ENCODE results near the gene SEMA4C.
A peak's percentile ranks its signal among the peaks of the same experiment; 100 is the strongest.

SEMA4C gene

DNA sequence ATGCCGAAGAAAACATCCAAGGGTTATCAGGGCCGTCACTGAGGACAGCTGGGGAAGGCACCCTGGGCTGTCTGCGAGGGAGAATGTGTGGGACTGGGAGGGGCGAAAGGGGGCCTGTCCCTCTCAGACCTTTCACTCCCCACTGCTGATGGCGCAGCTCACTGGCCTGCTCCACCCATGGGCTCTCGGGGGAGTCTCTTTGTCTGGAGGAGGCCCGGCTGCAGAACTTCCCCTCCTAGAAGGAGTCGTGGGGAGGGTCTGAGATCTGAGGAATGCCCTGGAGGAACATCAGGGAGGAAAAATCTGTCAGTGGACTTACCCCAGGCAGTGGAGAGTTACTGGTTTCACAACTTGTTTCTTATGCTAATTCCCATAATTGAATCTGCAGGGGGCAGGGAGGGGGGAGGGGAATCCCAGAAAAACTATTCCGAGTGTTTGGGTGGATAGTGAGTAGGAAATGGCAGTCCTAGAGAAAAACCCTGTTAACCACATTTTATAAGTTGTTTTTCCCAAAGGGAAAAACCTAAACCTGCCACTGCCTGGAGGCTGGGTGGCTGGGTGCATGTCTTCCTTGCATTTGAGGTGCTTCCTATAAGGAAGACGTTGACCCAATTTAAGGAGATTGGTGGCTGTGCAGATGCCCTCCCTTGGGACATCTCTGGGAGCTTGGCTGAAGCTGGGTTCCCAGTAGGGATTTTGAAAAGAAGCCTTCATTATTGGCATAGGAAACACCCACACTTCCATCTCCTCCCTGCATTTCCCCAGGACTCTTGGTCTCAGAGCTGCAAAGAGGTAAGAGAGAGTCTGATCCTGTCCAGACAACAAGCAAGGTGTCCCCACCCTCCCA is 11.7 kb upstream of the SEMA4C start:
- DNase-seq (ENCODE audit: low read depth) = no peak

- DNase-seq (ENCODE audit: low read depth) = no peak
Measured at GRCh38 chr2:96880891-96881273, 11.0 kb upstream of the SEMA4C start.

GRCh38 chr2:96879545-96880040 is 9.7 kb upstream of the SEMA4C start:
- no peak for DNase-seq (ENCODE audit: low read depth)

- DNase-seq (ENCODE audit: low read depth) = no peak
Measured at GRCh38 chr2:96878796-96879544, 9.1 kb upstream of the SEMA4C start.

- DNase-seq (ENCODE audit: low read depth) = no peak
Measured at GRCh38 chr2:96878171-96878570, 8.3 kb upstream of the SEMA4C start.

- no peak for DNase-seq (ENCODE audit: low read depth)
Measured at GRCh38 chr2:96877631-96878092, 7.8 kb upstream of the SEMA4C start.

DNA sequence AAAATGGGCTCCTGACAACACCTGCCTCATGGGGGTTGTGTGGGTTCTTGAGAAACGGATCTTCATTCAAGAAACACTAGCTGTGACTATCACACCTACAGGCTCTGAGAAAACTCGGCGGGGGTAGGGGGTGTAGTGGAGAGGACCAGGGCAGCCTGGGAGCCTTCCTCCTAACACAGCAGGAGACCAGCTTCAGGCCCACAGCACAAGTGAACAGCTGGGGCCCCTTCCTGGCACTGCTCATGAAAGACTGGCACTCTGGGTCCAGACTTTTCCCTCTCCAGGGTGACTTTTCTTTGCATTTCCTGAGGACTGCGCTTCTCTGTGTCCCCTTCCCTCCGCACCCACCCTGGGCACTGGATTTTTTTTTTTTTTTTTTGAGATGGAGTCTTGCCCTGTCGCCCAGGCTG is 7.2 kb upstream of the SEMA4C start:
- DNase-seq (ENCODE audit: low read depth) = no peak

DNA sequence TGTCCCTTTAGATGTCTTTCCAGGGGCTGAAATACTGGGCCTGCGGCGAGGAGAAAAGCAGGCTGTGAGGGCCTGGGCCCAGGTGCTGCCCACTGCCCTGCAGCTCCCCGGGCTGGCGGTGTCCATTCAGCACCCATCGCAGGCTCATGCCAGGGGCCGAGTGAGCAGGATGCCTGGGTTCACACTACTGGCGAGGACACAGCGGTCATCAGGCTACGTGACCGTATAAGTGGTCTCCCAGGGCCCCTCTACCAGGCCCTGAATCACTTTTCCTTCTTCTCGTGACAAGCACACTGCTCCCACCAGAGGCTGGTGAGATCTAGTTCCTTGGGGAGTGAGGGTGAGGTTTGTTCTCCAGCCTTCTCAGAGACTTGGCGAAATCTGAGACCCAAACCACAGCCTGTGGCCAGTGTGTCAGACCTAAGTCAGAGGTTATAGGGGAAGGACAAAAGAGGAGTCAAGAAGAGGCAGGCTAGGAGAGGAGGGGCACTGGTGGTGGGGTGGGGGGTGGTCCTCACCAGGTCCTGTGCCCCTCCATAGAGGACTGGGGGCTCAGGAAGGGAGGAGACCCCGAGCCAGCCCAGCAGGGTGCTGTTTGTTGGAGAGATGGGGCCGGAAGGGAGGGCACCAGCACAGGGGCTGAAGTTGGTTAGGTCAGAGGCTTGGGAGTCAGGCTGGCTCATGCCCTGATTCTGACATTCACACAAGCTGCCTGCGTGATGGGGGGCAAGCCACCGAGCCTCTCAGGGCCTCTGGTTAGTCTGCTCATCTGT is 6.6 kb upstream of the SEMA4C start:
- no peak for DNase-seq (ENCODE audit: low read depth)

- no peak for DNase-seq (ENCODE audit: low read depth)
Measured at GRCh38 chr2:96875498-96876268, 5.8 kb upstream of the SEMA4C start.

DNA sequence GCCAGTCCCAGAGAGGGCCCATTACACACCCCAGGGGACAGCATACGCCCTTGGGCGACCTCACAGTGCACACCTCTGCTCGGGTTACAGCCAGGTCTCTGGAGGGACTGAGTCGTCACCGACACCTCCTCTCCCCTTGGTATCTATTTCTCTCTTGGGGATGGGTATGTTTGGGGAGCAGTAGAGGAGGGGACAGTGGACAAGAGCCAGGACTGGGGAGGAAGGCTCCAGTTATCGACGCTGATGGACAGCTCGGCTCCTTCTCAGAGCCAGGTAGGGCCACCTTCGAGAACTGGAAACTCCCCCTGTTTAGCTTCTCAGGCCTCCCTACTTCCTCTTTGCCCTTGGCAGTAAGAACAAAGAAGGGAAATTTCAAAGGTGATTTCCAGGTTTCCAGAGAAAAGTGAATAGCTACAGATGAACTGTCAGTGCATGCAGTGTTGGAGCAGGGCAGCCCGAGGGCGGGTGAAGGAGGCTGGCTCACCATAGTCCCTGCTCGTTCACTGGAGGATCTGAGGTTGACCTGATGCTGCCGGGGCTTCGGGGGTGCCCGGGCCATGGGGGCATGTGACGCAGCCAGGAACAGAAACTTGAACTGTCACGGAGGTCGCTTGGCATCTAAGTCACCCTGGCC is 4.4 kb upstream of the SEMA4C start:
- DNase-seq (ENCODE audit: low read depth) = no peak

DNA sequence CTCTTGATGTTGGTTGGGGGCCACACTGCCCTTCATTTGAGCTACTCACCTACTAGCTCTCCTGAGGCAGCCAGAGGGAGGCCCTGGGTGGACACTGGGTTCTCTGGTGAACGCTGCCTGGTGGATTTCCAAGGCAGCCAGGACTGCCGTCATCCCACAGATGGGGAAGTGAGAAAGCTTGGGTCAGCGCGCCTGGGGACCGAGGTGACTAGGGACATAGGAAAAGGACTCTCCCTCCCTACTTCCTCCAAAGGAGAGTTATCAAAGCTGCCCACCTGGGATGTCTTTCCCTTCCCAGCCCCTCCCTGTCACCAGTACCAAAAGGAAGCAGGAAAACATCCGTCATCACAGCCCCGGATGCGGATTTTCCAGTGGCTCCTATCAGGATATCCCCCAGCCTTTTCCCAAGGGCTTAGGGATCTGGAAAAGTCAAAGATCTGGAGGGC is 3.8 kb upstream of the SEMA4C start:
- DNase-seq (ENCODE audit: low read depth) = no peak

GRCh38 chr2:96872591-96873349 is 2.9 kb upstream of the SEMA4C start:
- DNase-seq (ENCODE audit: low read depth) = no peak

DNA sequence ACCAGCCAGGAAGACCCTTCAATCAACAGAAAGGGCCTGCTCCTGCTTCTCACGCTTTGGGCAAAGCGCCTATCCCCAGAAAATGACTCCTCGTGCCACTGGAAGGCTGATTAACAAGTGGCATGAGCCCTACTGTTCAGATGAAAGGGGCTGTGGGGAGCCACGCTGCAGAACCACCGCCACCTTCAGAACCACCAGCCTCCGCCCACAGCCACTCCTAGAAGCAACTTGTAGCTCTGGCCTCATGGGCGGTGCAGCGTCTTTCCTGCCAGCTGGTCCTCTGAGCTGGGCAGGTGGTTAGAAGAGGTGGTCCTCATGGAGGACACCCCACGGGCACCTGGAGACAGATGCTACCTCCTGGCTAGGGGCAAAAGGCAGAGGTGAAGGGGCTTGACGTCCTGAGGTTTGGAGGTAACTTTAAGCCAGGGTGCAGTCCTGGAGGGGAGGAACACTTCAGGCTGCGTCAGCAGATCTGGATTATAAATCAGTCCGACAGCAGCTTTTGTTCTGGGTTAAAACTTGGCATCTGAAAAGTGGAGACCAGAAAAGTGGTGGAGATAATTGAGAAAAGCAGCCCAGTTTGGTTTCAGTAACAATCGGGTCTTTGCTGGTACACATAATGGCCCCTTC is 861 bp upstream of the SEMA4C start:
- DNase-seq (ENCODE audit: low read depth) = peak; percentile 45

DNA sequence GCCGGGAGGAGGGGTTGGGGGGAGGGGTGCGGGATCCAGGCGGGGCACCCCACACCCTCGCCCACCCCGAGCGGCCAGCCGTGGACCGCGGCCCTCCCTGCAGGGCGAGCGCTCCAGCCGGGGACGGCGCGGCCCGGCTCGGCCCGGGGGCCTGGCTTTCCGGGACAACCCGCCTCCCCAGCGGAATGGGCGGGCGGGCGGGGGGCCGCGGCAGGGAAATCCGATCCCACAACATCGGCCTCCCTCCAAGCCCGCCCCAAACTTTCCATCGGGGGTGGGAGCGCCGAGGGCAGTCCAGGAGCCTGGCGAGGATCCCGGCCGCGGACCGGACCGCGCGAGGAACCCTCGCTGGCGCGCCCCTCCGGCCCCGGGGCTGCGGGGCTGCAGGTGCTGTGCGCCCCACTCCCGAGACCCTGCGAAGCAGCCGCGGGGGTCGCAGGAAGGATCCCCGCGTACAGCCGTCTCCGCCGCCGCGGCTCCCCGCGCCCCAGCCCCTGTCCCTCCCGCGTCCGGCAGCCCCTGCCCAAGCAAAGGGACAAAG is 529 bp downstream of the SEMA4C start:
- DNase-seq (ENCODE audit: low read depth) = no peak

GRCh38 chr2:96868555-96869280 is 1.2 kb downstream of the SEMA4C start:
- DNase-seq (ENCODE audit: low read depth) = peak; percentile 60

DNA sequence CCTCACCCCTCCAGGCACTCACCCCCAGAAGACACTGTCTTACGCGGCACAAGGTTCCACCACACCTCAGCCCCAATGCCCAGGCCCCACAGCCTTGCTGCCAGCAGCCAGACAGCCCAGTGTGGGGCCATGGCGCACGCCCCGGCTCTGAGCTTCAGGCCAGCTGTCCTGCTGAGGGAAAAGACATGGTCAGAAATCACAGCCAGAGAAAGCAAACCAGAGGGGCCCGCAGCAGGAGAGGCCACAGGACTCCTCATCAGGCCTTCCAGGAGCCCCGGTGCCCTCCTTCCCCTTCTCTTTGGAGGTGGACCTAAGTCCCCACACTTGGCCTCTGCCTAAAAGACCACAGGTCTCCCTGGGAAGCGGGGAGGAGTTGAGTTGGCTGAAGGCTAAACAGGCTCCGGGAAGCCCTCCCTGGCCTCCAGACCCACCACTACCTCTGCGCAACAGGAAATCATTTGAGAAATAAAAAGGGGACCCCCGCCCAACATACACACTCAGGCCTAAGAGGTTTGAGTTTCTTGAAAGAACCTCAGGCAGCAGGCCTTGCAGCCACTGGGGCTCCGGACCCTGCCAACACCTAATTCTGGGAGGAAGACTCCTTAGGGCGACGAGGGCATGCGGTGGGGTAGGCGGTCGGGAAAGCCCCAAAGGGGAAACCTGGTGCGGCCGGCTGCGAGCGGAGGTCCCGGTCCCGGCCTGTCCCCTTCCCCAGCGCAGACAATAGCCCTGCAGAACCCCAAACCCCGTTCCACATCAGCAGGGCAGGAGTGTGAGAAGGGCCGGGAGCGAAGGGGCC is 1.9 kb downstream of the SEMA4C start:
- DNase-seq (ENCODE audit: low read depth) = no peak

GRCh38 chr2:96866986-96867755 is 2.7 kb downstream of the SEMA4C start:
- no peak for DNase-seq (ENCODE audit: low read depth)
